HEK293 (cell line): Measurements from ENCODE around the gene GNS.

Experiments
- CTCF ChIA-PET: fragments of 350-600 bp; formaldehyde crosslinking; extraction: SDS; loops from one replicate; lab custom pipeline; 2021; ENCODE audit warnings: antibody characterized with exemption; lab: Yijun Ruan, JAX
- POLR2A ChIA-PET: fragments of 300-600 bp; formaldehyde crosslinking; extraction: SDS; loops from one replicate; lab custom pipeline; 2020; ENCODE audit warnings: antibody characterized with exemption, inconsistent platforms; lab: Yijun Ruan, JAX
- H3K27ac ChIP-seq: fragments of 200-500 bp; sonication (Bioruptor generic); 2 replicates; pipeline ENCODE4 v1.5.1; 2014; ENCODE audit warnings: low read depth, low read length, control low read depth, inconsistent platforms; ENCODE audit errors: extremely low read depth
- H3K36me3 ChIP-seq, 2 experiments: fragments of 200-500 bp in 1 of 2; sonication (Bioruptor generic) in 1 of 2; 1 replicate in 1 of 2; 2 replicates in 1 of 2; pipeline ENCODE4 v1.5.1; 2014 to 2017; ENCODE audit warnings: inconsistent platforms in 2 of 2, low read length in 2 of 2; ENCODE audit not compliant: control insufficient read depth in 2 of 2, insufficient read depth in 1 of 2
- H3K4me1 ChIP-seq: fragments of 200-500 bp; sonication (Bioruptor generic); 2 replicates; pipeline ENCODE4 v1.5.1; 2014; ENCODE audit warnings: mild to moderate bottlenecking, low read length, inconsistent platforms; ENCODE audit not compliant: control insufficient read depth, insufficient read depth
- H3K4me3 ChIP-seq: 2 replicates; pipeline ENCODE4 v1.5.1; 2011; ENCODE audit warnings: low read depth, mild to moderate bottlenecking, control low read depth, low read length, moderate library complexity
- H3K9me3 ChIP-seq: fragments of 200-500 bp; sonication (Bioruptor generic); 2 replicates; pipeline ENCODE4 v1.5.1; 2014; ENCODE audit warnings: low read depth, low read length, inconsistent platforms; ENCODE audit not compliant: control insufficient read depth, insufficient read depth
- BCL11B ChIP-seq: fragments of 450-650 bp; formaldehyde crosslinking; IDR thresholded peaks from 2 replicates; pipeline ENCODE4 v1.5.1; 2016; ENCODE audit warnings: low read depth, missing biosample characterization, missing genetic modification characterization
- KLF1 ChIP-seq: fragments of 450-650 bp; formaldehyde crosslinking; IDR thresholded peaks from 2 replicates; pipeline ENCODE4 v1.5.1; 2016; ENCODE audit warnings: missing biosample characterization, missing genetic modification characterization
- KLF9 ChIP-seq: fragments of 450-650 bp; formaldehyde crosslinking; IDR thresholded peaks from 2 replicates; pipeline ENCODE4 v1.5.1; 2016; ENCODE audit warnings: missing biosample characterization, missing genetic modification characterization, low read depth
- SCRT2 ChIP-seq: fragments of 450-650 bp; formaldehyde crosslinking; IDR thresholded peaks from 2 replicates; pipeline ENCODE4 v1.5.1; 2016; ENCODE audit warnings: missing biosample characterization, missing genetic modification characterization
- YY2 ChIP-seq: fragments of 450-650 bp; formaldehyde crosslinking; IDR thresholded peaks from 2 replicates; pipeline ENCODE4 v1.5.1; 2016; ENCODE audit warnings: missing biosample characterization, missing genetic modification characterization
- ZBTB48 ChIP-seq: fragments of 450-650 bp; formaldehyde crosslinking; IDR thresholded peaks from 2 replicates; pipeline ENCODE4 v1.5.1; 2016; ENCODE audit warnings: missing biosample characterization, missing genetic modification characterization
- ZNF10 ChIP-seq: fragments of 450-650 bp; formaldehyde crosslinking; IDR thresholded peaks from 2 replicates; pipeline ENCODE4 v1.5.1; 2017; ENCODE audit warnings: missing biosample characterization, missing genetic modification characterization
- ZNF175 ChIP-seq: fragments of 450-650 bp; formaldehyde crosslinking; IDR thresholded peaks from 2 replicates; pipeline ENCODE4 v1.5.1; 2016; ENCODE audit warnings: missing biosample characterization, missing genetic modification characterization
- ZNF341 ChIP-seq: fragments of 450-650 bp; formaldehyde crosslinking; IDR thresholded peaks from 2 replicates; pipeline ENCODE4; 2016; ENCODE audit warnings: low read depth, missing biosample characterization, missing genetic modification characterization
- ZNF561 ChIP-seq: fragments of 450-650 bp; IDR thresholded peaks from 2 replicates; pipeline ENCODE4 v1.5.1; 2018; ENCODE audit warnings: missing biosample characterization, missing genetic modification characterization, borderline replicate concordance
- ZNF658 ChIP-seq: fragments of 450-650 bp; formaldehyde crosslinking; IDR thresholded peaks from 2 replicates; pipeline ENCODE4; 2016; ENCODE audit warnings: missing biosample characterization, missing genetic modification characterization
- ZNF664 ChIP-seq: fragments of 450-650 bp; formaldehyde crosslinking; IDR thresholded peaks from 2 replicates; pipeline ENCODE4 v1.5.1; 2016; ENCODE audit warnings: missing biosample characterization, missing genetic modification characterization
- ZNF677 ChIP-seq: fragments of 450-650 bp; IDR thresholded peaks from 2 replicates; pipeline ENCODE4 v1.5.0; 2018; ENCODE audit warnings: missing biosample characterization, mild to moderate bottlenecking, missing genetic modification characterization, moderate library complexity
- ZSCAN30 ChIP-seq: fragments of 450-650 bp; IDR thresholded peaks from 2 replicates; pipeline ENCODE4 v1.5.1; 2018; ENCODE audit warnings: missing biosample characterization, mild to moderate bottlenecking, missing genetic modification characterization, moderate library complexity
- ZXDB ChIP-seq: fragments of 450-650 bp; formaldehyde crosslinking; IDR thresholded peaks from 2 replicates; pipeline ENCODE4 v1.5.1; 2016; ENCODE audit warnings: missing biosample characterization, missing genetic modification characterization
- TF ChIP-seq, protein P1 (sequence below): fragments of 450-650 bp; formaldehyde crosslinking; IDR thresholded peaks from 2 replicates; pipeline ENCODE4 v1.5.1; 2016; ENCODE audit warnings: missing biosample characterization, missing genetic modification characterization
- TF ChIP-seq, protein P2 (sequence below): fragments of 450-650 bp; formaldehyde crosslinking; IDR thresholded peaks from 2 replicates; pipeline ENCODE4 v1.5.1; 2016; ENCODE audit warnings: missing biosample characterization, missing genetic modification characterization, low read depth
- TF ChIP-seq, protein P3 (sequence below): fragments of 450-650 bp; formaldehyde crosslinking; IDR thresholded peaks from 2 replicates; pipeline ENCODE4 v1.5.1; 2016; ENCODE audit warnings: missing biosample characterization, missing genetic modification characterization

The GNS gene

DNA sequence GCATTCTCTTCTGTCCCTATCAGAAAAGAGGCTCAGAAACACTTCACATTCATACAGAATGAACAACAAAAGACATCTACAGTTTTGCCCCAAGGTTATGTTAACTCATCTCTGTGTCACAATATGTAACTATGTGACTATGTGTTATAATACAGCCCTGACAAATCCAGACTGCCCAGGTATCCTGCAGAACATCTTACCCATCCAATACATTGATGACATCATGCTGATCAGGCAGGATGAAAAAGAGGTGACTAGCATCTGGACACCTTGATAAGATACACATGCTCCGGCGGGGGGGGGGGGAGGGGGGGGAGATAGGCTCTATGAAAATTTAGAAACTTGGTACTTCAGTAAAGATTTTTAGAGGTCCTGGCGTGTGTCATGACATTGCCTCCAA, 8.3 kb upstream of the GNS start:
- ChIA-PET POLR2A (no interaction called here), CTCF (interaction anchor here (1.1 kb wide), 1 partner anchor 29 kb away, joined by 4 read pairs; no protein-coding TSS in a partner anchor)
- no peak overlapping the region for H3K4me3 ChIP-seq
- H3K9me3 ChIP-seq: no peaks in the 10 kb centered on the region
- H3K27ac ChIP-seq: no peak overlapping the region
- no peaks in the 10 kb centered on the region for H3K4me1 ChIP-seq
- H3K36me3 ChIP-seq: no peaks in the 10 kb centered on the region
- TF ChIP-seq KLF9 (tag by site-specific recombination) (no peak), ZNF658 (tag by site-specific recombination) (no peak)
- TF ChIP-seq, protein P1, sequence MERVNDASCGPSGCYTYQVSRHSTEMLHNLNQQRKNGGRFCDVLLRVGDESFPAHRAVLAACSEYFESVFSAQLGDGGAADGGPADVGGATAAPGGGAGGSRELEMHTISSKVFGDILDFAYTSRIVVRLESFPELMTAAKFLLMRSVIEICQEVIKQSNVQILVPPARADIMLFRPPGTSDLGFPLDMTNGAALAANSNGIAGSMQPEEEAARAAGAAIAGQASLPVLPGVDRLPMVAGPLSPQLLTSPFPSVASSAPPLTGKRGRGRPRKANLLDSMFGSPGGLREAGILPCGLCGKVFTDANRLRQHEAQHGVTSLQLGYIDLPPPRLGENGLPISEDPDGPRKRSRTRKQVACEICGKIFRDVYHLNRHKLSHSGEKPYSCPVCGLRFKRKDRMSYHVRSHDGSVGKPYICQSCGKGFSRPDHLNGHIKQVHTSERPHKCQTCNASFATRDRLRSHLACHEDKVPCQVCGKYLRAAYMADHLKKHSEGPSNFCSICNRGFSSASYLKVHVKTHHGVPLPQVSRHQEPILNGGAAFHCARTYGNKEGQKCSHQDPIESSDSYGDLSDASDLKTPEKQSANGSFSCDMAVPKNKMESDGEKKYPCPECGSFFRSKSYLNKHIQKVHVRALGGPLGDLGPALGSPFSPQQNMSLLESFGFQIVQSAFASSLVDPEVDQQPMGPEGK: no peak
- TF ChIP-seq, protein P2, sequence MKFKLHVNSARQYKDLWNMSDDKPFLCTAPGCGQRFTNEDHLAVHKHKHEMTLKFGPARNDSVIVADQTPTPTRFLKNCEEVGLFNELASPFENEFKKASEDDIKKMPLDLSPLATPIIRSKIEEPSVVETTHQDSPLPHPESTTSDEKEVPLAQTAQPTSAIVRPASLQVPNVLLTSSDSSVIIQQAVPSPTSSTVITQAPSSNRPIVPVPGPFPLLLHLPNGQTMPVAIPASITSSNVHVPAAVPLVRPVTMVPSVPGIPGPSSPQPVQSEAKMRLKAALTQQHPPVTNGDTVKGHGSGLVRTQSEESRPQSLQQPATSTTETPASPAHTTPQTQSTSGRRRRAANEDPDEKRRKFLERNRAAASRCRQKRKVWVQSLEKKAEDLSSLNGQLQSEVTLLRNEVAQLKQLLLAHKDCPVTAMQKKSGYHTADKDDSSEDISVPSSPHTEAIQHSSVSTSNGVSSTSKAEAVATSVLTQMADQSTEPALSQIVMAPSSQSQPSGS (tag by site-specific recombination): 0 out of 2 replicates have a peak, but pooled peaks have one; percentile 23
- TF ChIP-seq, all 188 proteins: peak for 1

DNA sequence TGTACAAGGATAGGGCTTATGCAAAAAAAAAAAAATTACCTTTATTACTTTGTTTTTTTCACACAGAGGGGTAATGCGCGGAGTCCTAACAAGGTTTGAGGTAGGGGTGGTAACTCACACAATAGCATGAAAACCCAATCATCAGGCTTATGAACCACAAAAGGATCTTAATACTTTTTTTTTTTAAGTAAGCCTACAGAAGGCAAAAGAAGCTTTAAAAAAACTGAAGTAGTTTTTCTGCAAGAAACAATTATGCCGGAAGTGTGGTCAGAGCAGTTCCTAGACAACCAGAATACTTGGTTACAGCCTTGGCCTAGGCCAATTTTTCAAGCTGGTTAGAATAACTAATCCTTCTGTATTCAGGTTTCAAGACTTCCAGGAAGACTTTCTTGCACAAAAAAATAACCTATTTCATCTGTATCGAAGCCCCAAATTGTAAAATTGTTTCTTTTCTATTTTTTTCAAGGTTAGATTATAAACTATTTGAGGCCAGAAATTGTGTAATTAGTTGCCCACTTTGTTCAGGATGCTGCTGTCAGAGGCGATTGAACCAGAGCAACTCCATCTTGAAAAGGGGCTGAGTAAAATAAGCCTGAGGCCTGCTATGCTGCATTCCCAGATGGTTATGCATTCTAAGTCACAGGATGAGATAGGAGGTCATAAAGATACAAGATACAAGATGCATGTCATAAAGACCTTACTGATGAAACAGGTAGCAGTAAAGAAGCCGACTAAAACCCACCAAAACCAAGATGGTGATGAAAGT, 1.8 kb upstream of the GNS start:
- Histone ChIP-seq H3K4me1 (no peaks in the 10 kb centered on the region), H3K9me3 (no peaks in the 10 kb centered on the region), H3K4me3 (no peak overlapping the region), H3K27ac (no peak overlapping the region), H3K36me3 (no peaks in the 10 kb centered on the region)
- CTCF ChIA-PET: interaction anchor here (0.6 to 0.8 kb wide), 2 partner anchors 19 to 50 kb away, joined by 3 to 4 read pairs; no protein-coding TSS in a partner anchor
- POLR2A ChIA-PET: no interaction called here
- TF ChIP-seq ZNF175: no peak
- no peak for TF ChIP-seq YY2 (tag by site-specific recombination)
- TF ChIP-seq ZBTB48: no peak
- no peak for TF ChIP-seq ZNF10
- TF ChIP-seq ZXDB: no peak
- no peak for TF ChIP-seq ZNF677 (tag by site-specific recombination)
- TF ChIP-seq ZNF664 (tag by site-specific recombination): no peak
- TF ChIP-seq ZNF561 (tag by site-specific recombination): no peak
- TF ChIP-seq ZSCAN30 (tag by site-specific recombination): no peak
- TF ChIP-seq ZNF341 (tag by site-specific recombination): no peak
- TF ChIP-seq, protein P3, sequence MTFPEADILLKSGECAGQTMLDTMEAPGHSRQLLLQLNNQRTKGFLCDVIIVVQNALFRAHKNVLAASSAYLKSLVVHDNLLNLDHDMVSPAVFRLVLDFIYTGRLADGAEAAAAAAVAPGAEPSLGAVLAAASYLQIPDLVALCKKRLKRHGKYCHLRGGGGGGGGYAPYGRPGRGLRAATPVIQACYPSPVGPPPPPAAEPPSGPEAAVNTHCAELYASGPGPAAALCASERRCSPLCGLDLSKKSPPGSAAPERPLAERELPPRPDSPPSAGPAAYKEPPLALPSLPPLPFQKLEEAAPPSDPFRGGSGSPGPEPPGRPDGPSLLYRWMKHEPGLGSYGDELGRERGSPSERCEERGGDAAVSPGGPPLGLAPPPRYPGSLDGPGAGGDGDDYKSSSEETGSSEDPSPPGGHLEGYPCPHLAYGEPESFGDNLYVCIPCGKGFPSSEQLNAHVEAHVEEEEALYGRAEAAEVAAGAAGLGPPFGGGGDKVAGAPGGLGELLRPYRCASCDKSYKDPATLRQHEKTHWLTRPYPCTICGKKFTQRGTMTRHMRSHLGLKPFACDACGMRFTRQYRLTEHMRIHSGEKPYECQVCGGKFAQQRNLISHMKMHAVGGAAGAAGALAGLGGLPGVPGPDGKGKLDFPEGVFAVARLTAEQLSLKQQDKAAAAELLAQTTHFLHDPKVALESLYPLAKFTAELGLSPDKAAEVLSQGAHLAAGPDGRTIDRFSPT (tag by site-specific recombination): no peak
- TF ChIP-seq KLF1 (tag by site-specific recombination): no peak
- no peak for TF ChIP-seq BCL11B (tag by site-specific recombination)
- TF ChIP-seq SCRT2 (tag by site-specific recombination): no peak
